Activated naive CD4-positive, alpha-beta T cell treated with anti-CD3 and anti-CD28 coated beads, Interleukin-2, amount 10 ng/mL, durations not matched to agents 7 days and 5 days (primary cell): ENCODE results near the gene FKBP1B.

ENCODE experiments used
- CTCF ChIA-PET: fragments of 350-600 bp; sonication (Branson Sonifier 250); formaldehyde crosslinking; loops from one replicate; lab custom pipeline; 2021; ENCODE audit warnings: antibody characterized with exemption; lab: Charles Lee
- DNase-seq: peaks from one replicate; pipeline ENCODE4 v3.0.0-alpha.2; 2020
- H3K27ac Mint-ChIP-seq: one replicate; pipeline ENCODE4 v1.8.0; 2021; ENCODE audit warnings: mild to moderate bottlenecking, moderate library complexity, mixed read lengths
- H3K27me3 Mint-ChIP-seq: one replicate; pipeline ENCODE4 v1.8.0; 2021; ENCODE audit warnings: mild to moderate bottlenecking, mixed read lengths
- H3K36me3 Mint-ChIP-seq: one replicate; pipeline ENCODE4 v1.8.0; 2021; ENCODE audit warnings: mixed read lengths
- H3K4me1 Mint-ChIP-seq: one replicate; pipeline ENCODE4 v1.8.0; 2021; ENCODE audit warnings: mixed read lengths
- H3K4me3 Mint-ChIP-seq: one replicate; pipeline ENCODE4 v1.8.0; 2021; ENCODE audit warnings: mild to moderate bottlenecking, moderate library complexity, mixed read lengths
- H3K9me3 Mint-ChIP-seq: one replicate; pipeline ENCODE4 v1.8.0; 2021; ENCODE audit warnings: mixed read lengths

Gene FKBP1B

GRCh38 chr2:24065341-24065740, 15.8 kb downstream of the FKBP1B start:
- Mint-ChIP-seq H3K36me3 (peaks cover 16% of the 10 kb centered on the region), H3K9me3 (no peaks in the 10 kb centered on the region), H3K4me1 (no peaks in the 10 kb centered on the region), H3K27ac (no peak overlapping the region), H3K4me3 (no peak overlapping the region), H3K27me3 (no peaks in the 10 kb centered on the region)
- DNase-seq, result no peak
- CTCF ChIA-PET, result interaction anchor here (0.9 to 1.2 kb wide), 3 partner anchors 18 to 241 kb away, joined by 3 to 5 read pairs (median 4); partner anchors contain the start of gene ATAD2B

DNA sequence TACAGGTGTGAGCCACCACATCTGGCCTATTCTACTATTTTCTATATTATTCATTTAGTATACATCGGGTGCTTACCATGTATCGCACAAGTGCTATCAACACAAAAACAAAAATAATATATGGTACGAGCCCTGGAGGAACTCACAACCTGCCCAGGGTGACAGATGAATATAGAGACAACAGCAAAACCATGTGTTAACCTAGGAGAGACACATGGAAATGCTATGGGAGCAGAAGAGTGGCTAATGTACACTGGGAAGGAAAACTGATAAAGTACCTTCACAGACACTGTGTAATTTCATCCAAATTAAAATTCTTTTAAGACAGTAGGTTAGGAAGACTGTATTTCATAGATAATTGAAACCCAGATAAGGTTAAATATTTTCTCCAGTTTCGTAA, 22.7 kb downstream of the FKBP1B start:
- no peaks in the 10 kb centered on the region for H3K9me3 Mint-ChIP-seq
- H3K27ac Mint-ChIP-seq, result no peak overlapping the region
- CTCF ChIA-PET, result no interaction called here
- no peak for DNase-seq
- H3K4me1 Mint-ChIP-seq, result peaks cover 29% of the 10 kb centered on the region
- H3K27me3 Mint-ChIP-seq, result no peaks in the 10 kb centered on the region
- H3K36me3 Mint-ChIP-seq, result peaks cover 19% of the 10 kb centered on the region
- H3K4me3 Mint-ChIP-seq, result no peak overlapping the region

DNA sequence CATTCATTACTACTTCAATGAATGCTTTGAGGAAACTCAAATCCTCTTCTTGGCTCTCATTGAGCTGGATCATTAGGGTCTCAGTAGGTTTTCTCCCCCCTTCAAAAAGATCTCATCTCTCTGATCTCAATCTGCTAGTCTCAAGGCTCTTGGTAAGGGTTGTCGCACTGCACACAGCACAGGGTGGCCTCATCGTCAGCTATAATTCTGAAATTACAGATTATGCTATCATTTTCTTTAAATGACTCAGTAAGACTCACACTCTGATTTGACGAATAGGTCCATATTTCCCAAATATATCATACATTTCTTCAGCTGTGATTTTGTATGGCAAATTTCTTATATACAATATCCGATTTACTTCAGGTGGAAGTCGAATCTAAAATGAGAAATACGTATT, 24.3 kb downstream of the FKBP1B start:
- peaks cover 12% of the 10 kb centered on the region for H3K36me3 Mint-ChIP-seq
- H3K4me3 Mint-ChIP-seq, result no peak overlapping the region
- H3K27me3 Mint-ChIP-seq, result no peaks in the 10 kb centered on the region
- no peaks in the 10 kb centered on the region for H3K9me3 Mint-ChIP-seq
- no peak overlapping the region for H3K27ac Mint-ChIP-seq
- H3K4me1 Mint-ChIP-seq, result peaks cover 36% of the 10 kb centered on the region
- CTCF ChIA-PET, result interaction anchor here (1.9 kb wide), 1 partner anchor 10 kb away, joined by 12 read pairs; the partner anchor contains the start of gene TP53I3
- no peak for DNase-seq

DNA sequence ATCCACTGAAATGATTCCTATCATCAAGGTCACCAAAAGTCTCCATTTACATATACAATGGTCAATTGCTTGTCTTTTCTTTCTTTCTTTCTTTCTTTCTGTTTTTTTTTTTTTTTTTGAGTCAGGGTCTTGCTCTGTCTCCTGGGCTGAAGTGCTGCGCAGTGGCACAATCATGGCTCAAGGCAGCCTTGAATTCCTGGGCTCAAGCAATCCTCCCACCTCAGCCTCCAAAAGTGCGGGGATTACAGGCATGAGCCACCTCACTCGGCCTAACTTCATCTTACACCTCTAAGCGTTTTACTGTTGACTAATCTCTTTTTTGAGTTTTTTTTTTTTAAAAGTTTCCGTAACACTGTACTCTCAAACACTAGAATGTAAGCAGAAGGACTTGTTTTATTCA, 25.7 kb downstream of the FKBP1B start:
- no peak for DNase-seq
- Mint-ChIP-seq H3K9me3 (no peaks in the 10 kb centered on the region), H3K36me3 (peaks cover 12% of the 10 kb centered on the region), H3K4me3 (peak overlapping the region; percentile 94), H3K27ac (peak overlapping the region; percentile 96), H3K27me3 (no peaks in the 10 kb centered on the region), H3K4me1 (peaks cover 36% of the 10 kb centered on the region)
- CTCF ChIA-PET, result interaction anchor here (1.7 kb wide), 1 partner anchor 9 kb away, joined by 3 read pairs; no protein-coding TSS in a partner anchor

GRCh38 chr2:24075915-24076848, 26.6 kb downstream of the FKBP1B start, which contains the start of gene SF3B6:
TSS of gene SF3B6 (minus strand) at chr2:24076326. CDS start at chr2:24076229, 97 bp downstream.
- Mint-ChIP-seq H3K36me3 (peaks cover 12% of the 10 kb centered on the region), H3K4me1 (peaks cover 36% of the 10 kb centered on the region), H3K27me3 (no peaks in the 10 kb centered on the region), H3K9me3 (no peaks in the 10 kb centered on the region), H3K27ac (peak within 1 kb of the TSS; percentile 96), H3K4me3 (peak within 1 kb of the TSS; percentile 94)
- peak; percentile 100 for DNase-seq
- CTCF ChIA-PET, result interaction anchor here (0.8 to 1.7 kb wide), 5 partner anchors 8 to 251 kb away, joined by 3 to 4 read pairs (median 3); partner anchors contain the start of genes ATAD2B and TP53I3

GRCh38 chr2:24076849-24077534, 27.5 kb downstream of the FKBP1B start:
- no peaks in the 10 kb centered on the region for H3K9me3 Mint-ChIP-seq
- peaks cover 12% of the 10 kb centered on the region for H3K36me3 Mint-ChIP-seq
- CTCF ChIA-PET, result interaction anchor here (1.1 to 1.2 kb wide), 2 partner anchors 7 to 16 kb away, joined by 3 read pairs; partner anchors contain the start of gene TP53I3
- H3K4me3 Mint-ChIP-seq, result peak overlapping the region; percentile 94
- peak overlapping the region; percentile 96 for H3K27ac Mint-ChIP-seq
- H3K4me1 Mint-ChIP-seq, result peaks cover 36% of the 10 kb centered on the region
- no peaks in the 10 kb centered on the region for H3K27me3 Mint-ChIP-seq
- DNase-seq, result no peak

GRCh38 chr2:24077535-24077877, 28.0 kb downstream of the FKBP1B start:
- CTCF ChIA-PET, result no interaction called here
- peaks cover 11% of the 10 kb centered on the region for H3K36me3 Mint-ChIP-seq
- H3K27me3 Mint-ChIP-seq, result no peaks in the 10 kb centered on the region
- peak overlapping the region; percentile 94 for H3K4me3 Mint-ChIP-seq
- peak overlapping the region; percentile 96 for H3K27ac Mint-ChIP-seq
- no peak for DNase-seq
- peaks cover 32% of the 10 kb centered on the region for H3K4me1 Mint-ChIP-seq
- no peaks in the 10 kb centered on the region for H3K9me3 Mint-ChIP-seq

GRCh38 chr2:24077879-24078278, 28.3 kb downstream of the FKBP1B start:
- Mint-ChIP-seq H3K36me3 (peaks cover 10% of the 10 kb centered on the region), H3K4me1 (peaks cover 28% of the 10 kb centered on the region), H3K4me3 (peak overlapping the region; percentile 94), H3K27me3 (no peaks in the 10 kb centered on the region), H3K9me3 (no peaks in the 10 kb centered on the region), H3K27ac (peak overlapping the region; percentile 96)
- no peak for DNase-seq
- CTCF ChIA-PET, result no interaction called here

DNA sequence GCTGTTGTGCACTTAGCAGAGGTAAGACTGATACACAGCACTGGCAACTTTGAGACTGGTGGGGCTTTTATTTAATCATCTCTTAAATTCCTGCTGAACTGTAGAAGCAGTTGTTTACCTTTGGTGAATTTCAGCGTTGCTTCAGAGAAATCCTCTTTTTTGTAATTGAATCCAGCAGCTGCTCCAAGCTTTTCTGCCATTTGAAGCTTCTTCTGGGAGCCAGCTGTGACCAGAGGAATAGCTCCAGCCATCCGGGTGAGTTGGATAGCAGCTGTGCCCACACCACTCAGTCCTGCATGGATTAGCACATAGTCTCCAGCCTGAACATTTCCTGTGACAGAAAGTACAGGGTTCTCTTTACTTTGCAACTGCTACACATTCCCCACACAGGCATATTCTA, 31.2 kb downstream of the FKBP1B start:
- peaks cover 4% of the 10 kb centered on the region for H3K36me3 Mint-ChIP-seq
- H3K4me3 Mint-ChIP-seq, result no peak overlapping the region
- no peak overlapping the region for H3K27ac Mint-ChIP-seq
- peaks cover 25% of the 10 kb centered on the region for H3K4me1 Mint-ChIP-seq
- no peaks in the 10 kb centered on the region for H3K27me3 Mint-ChIP-seq
- CTCF ChIA-PET, result no interaction called here
- DNase-seq, result no peak
- H3K9me3 Mint-ChIP-seq, result no peaks in the 10 kb centered on the region

DNA sequence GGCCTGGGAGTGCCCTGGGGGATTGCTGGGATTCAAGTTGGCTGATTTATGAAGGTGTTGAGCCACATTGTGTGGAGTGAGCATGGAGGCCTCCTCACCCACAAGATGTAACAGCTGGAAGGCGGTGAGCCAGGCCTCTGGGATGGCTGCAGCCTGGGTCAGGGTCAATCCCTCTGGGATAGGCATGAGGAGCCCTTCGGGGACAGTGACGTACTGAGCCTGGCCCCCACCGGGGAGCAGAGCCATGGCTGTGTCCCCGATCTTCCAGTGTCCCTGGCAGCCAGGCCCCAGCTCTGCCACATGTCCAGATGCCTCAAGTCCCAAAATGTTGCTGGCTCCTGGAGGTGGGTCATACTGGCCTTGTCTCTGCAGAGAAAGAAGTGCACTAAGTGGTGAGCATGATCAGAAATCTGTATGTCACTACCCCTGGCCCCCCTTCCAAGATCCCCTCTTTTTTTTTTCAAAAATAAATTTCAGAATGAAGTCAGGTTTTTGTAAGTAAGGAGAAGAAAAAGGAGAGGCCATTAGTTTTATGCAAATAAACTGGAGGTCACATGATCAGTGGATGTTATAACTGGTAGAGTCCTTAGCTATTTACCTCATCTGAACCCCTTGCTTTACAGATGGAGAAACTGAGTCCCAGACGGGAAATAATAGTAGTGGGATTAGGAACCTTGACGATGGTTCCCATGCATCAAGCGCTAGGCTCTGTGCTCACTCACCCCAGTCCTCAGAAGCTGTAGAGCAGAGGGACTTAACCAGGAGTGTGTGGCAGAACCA, 33.4 kb downstream of the FKBP1B start:
- CTCF ChIA-PET, result interaction anchor here (0.7 to 3.4 kb wide), 13 partner anchors 10 to 258 kb away, joined by 3 to 43 read pairs (median 4); partner anchors contain the start of genes ATAD2B, UBXN2A and WDCP
- DNase-seq, result no peak
- no peaks in the 10 kb centered on the region for H3K9me3 Mint-ChIP-seq
- peak overlapping the region; percentile 93 for H3K27ac Mint-ChIP-seq
- peaks cover 16% of the 10 kb centered on the region for H3K4me1 Mint-ChIP-seq
- peak overlapping the region; percentile 90 for H3K4me3 Mint-ChIP-seq
- peaks cover 4% of the 10 kb centered on the region for H3K36me3 Mint-ChIP-seq
- no peaks in the 10 kb centered on the region for H3K27me3 Mint-ChIP-seq

GRCh38 chr2:24083567-24084385, 34.2 kb downstream of the FKBP1B start:
- H3K4me3 Mint-ChIP-seq, result peak overlapping the region; percentile 90
- DNase-seq, result peak; percentile 72
- H3K4me1 Mint-ChIP-seq, result peaks cover 16% of the 10 kb centered on the region
- no peaks in the 10 kb centered on the region for H3K27me3 Mint-ChIP-seq
- H3K27ac Mint-ChIP-seq, result peak overlapping the region; percentile 93
- H3K9me3 Mint-ChIP-seq, result no peaks in the 10 kb centered on the region
- H3K36me3 Mint-ChIP-seq, result peaks cover 4% of the 10 kb centered on the region
- CTCF ChIA-PET, result interaction anchor here (0.7 to 3.4 kb wide), 26 partner anchors 7 to 298 kb away, joined by 3 to 43 read pairs (median 4); partner anchors contain the start of genes ATAD2B, PFN4, SF3B6 and UBXN2A

- peaks cover 4% of the 10 kb centered on the region for H3K36me3 Mint-ChIP-seq
- DNase-seq, result peak; percentile 84
Observed at GRCh38 chr2:24084386-24085199, 35.1 kb downstream of the FKBP1B start, which contains the start of gene TP53I3. TSS of gene TP53I3 (minus strand) at chr2:24084834. CDS start at chr2:24084326, 508 bp downstream.

More at GRCh38 chr2:24084386-24085199, 35.1 kb downstream of the FKBP1B start, which contains the start of gene TP53I3:
- Mint-ChIP-seq H3K4me3 (peak within 1 kb of the TSS; percentile 90), H3K27ac (peak within 1 kb of the TSS; percentile 93), H3K9me3 (no peaks in the 10 kb centered on the region), H3K27me3 (no peaks in the 10 kb centered on the region), H3K4me1 (peaks cover 16% of the 10 kb centered on the region)
- CTCF ChIA-PET, result interaction anchor here (0.7 to 3.4 kb wide), 26 partner anchors 8 to 297 kb away, joined by 3 to 43 read pairs (median 4); partner anchors contain the start of genes ATAD2B, PFN4, SF3B6 and UBXN2A
